SK-N-MC (cell line): ENCODE data around the gene CNIH2.
"Not testable (repeated sequence)": the region's sequence is repeated elsewhere in the genome, so short reads cannot be mapped to it uniquely, and the experiment has no call there.

Experiments
- DNase-seq: peaks from one replicate; pipeline ENCODE4 v3.0.0-alpha.2; 2011; ENCODE audit warnings: low read depth, low spot score
- H3K27ac ChIP-seq: fragments of 200-600 bp; sonication (generic); 2 replicates; pipeline ENCODE4 v1.5.1; 2016; ENCODE audit warnings: mixed run types
- H3K36me3 ChIP-seq: fragments of 200-600 bp; sonication (generic); 2 replicates; pipeline ENCODE4 v1.6.1; 2017; ENCODE audit warnings: antibody characterized with exemption, low read length, mixed read lengths; ENCODE audit not compliant: insufficient read depth
- H3K4me3 ChIP-seq: fragments of 200-600 bp; sonication (generic); 2 replicates; pipeline ENCODE4 v1.5.1; 2016
- H3K9ac ChIP-seq: fragments of 200-600 bp; sonication (generic); 2 replicates; pipeline ENCODE4 v1.8.0; 2017; ENCODE audit warnings: mixed run types, mixed read lengths; ENCODE audit not compliant: insufficient read length
- H3K9me3 ChIP-seq: fragments of 200-600 bp; sonication (generic); 2 replicates; pipeline ENCODE4 v1.6.1; 2017; ENCODE audit warnings: low read depth, mild to moderate bottlenecking, antibody characterized with exemption, low read length, moderate library complexity, mixed read lengths
- EZH2 ChIP-seq: fragments of 200-600 bp; sonication (generic); IDR thresholded peaks from one replicate; pipeline ENCODE4 v1.6.1; 2017; ENCODE audit warnings: antibody characterized with exemption
- FOXP2 ChIP-seq: optimal IDR thresholded peaks from 2 replicates; pipeline ENCODE3; 2011; ENCODE audit warnings: mild to moderate bottlenecking, moderate library complexity; ENCODE audit not compliant: insufficient read depth; ENCODE audit errors: extremely low read length, control extremely low read depth
- POLR2AphosphoS5 ChIP-seq: IDR thresholded peaks from 2 replicates; pipeline ENCODE4 v1.6.1; 2012; ENCODE audit warnings: mild to moderate bottlenecking, low read depth, low read length, borderline replicate concordance

Gene CNIH2

DNA sequence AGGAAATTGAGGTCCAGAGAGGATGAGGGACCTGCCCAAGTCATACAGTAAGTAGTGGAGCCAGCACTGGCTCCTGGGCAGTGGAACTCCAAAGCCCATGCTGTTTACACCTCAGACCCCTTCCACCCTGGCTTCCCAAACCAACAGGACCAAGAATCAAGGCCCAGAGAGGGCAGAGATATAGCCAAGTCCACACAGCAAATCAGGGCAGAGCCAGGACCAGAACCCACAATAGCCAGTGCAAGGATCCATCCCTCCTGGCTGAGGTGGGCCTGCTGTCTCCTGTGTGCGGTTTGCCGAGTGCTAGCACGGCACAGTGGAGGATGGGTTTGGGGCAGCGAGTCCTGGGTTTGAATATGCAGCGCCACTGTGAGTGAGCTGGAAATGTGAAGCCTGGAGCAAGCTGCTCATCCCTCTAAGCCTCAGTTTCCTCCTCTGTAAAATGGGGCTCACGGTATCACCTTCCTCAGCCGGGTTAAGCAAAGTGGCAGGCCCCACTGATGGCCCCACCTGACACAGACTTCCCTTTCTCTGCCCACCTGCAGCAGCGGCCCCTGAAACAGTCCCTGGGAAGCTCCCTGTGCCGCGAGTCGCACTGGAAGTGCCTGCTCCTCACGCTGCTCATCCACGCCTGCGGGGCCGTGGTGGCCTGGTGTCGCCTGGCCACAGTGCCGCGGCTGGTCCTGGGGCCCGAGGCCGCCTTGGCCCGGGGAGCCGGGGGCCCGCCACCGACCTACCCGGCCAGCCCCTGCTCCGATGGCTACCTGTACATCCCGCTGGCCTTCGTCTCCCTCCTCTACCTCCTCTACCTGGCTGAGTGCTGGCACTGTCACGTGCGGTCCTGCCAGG, 16.0 kb downstream of the CNIH2 start:
- H3K4me3 ChIP-seq, result no peak overlapping the region
- TF ChIP-seq POLR2AphosphoS5 (no peak), EZH2 (no peak), FOXP2 (no peak)
- H3K27ac ChIP-seq, result no peak overlapping the region
- H3K36me3 ChIP-seq, result no peaks in the 10 kb centered on the region
- H3K9me3 ChIP-seq, result no peaks in the 10 kb centered on the region
- H3K9ac ChIP-seq, result no peak overlapping the region
- no peak for DNase-seq

DNA sequence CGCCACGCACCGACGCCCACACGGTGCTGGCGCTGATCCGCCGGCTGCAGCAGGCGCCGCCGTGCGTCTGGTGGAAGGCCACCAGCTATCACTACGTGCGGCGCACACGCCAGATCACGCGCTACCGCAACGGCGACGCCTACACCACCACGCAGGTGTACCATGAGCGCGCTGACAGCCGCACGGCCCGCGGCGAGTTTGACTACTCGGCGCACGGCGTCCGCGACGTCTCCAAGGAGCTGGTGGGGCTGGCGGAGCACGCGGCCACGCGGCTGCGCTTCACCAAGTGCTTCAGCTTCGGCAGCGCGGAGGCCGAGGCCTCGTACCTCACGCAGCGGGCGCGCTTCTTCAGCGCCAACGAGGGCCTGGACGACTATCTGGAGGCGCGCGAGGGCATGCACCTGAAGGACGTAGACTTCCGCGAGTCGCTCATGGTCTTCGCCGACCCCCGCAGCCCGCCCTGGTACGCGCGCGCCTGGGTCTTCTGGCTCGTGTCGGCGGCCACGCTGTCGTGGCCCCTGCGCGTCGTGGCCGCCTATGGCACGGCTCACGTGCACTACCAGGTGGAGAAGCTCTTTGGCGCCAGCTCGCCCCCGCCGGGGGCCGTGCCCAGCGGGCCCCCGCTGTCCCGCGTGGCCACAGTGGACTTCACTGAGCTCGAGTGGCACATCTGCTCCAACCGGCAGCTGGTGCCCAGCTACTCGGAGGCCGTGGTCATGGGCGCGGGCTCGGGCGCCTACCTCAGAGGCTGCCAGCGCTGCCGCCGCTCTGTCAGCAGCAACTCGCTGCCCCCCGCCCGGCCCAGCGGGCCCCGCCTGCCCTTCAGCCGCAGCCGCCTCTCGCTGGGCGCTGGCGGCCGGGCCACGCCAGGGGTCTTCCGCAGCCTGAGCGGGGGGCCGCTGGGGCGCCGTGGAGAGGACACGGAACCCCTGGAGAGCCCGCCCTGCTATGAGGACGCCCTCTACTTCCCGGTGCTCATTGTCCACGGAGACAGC, 16.9 kb downstream of the CNIH2 start:
- H3K36me3 ChIP-seq, result no peaks in the 10 kb centered on the region
- DNase-seq, result no peak
- no peak overlapping the region for H3K27ac ChIP-seq
- H3K4me3 ChIP-seq, result no peak overlapping the region
- TF ChIP-seq POLR2AphosphoS5, result no peak
- no peak for TF ChIP-seq FOXP2
- TF ChIP-seq EZH2, result no peak
- H3K9ac ChIP-seq, result no peak overlapping the region
- no peaks in the 10 kb centered on the region for H3K9me3 ChIP-seq

DNA sequence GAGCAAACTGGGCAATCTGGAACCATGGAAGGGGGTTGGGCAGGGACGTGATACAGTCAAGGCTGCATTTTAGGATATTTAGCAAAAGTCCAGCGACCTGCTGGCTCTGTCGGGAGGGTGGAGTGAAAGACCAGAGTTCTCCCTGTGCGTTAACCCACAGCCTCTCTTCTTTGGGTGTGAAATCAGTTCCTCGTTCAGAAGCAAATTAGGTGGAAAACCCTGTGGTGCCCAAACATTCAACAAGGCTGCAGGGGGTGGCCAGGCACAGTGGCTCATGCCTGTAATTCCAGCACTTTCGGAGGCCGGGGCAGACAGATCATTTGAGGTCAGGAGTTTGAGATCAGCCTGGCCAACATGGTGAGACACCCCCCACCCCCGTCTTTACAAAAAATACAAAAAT, 19.6 kb downstream of the CNIH2 start:
- no peaks in the 10 kb centered on the region for H3K36me3 ChIP-seq
- no peaks in the 10 kb centered on the region for H3K9me3 ChIP-seq
- no peak for TF ChIP-seq FOXP2
- no peak for TF ChIP-seq POLR2AphosphoS5
- TF ChIP-seq EZH2, result no peak
- H3K9ac ChIP-seq, result no peak overlapping the region
- H3K27ac ChIP-seq, result no peak overlapping the region
- DNase-seq, result no peak
- H3K4me3 ChIP-seq, result no peak overlapping the region

DNA sequence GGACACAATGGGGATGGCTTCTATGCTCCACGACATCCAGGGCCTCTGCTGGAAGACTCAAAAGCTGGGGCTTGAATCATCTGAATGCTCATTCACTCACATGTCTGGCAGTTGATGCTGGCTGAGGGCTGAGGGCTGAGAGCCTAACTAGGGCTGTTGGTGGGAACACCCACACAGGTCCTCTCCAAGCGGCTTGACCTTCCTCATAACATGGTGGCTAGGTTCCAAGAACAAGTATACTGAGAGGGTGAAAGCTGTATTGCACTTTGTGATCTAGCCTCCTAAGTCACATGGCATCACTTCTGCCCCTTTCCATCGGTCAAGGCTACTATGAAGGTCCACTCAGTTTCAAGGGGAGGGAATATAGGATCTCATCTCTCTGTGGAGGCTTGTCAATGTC, 21.2 kb downstream of the CNIH2 start:
- H3K9me3 ChIP-seq, result no peaks in the 10 kb centered on the region
- TF ChIP-seq FOXP2, result no peak
- TF ChIP-seq EZH2, result no peak
- TF ChIP-seq POLR2AphosphoS5, result no peak
- no peak for DNase-seq
- no peaks in the 10 kb centered on the region for H3K36me3 ChIP-seq
- no peak overlapping the region for H3K4me3 ChIP-seq
- no peak overlapping the region for H3K27ac ChIP-seq
- no peak overlapping the region for H3K9ac ChIP-seq

DNA sequence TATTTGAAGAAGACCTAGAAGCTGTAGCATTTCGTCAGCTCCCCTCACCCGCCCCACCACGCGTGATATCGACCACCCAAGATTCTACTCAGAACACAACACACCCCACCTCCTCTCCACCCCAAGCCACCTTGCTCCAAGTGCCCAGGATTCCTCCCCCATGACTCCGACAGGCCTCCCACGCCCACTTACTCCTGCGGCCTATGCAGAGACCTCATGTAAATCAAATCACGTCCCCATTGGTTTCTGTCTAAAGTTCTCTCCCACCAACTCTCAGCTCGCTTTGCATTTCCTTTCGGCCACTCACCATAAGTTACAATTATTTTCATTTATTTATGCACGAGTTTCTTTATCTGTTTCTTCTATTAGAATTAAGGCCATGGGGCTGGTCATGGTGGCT, 24.7 kb downstream of the CNIH2 start:
- TF ChIP-seq EZH2, result no peak
- no peak for TF ChIP-seq FOXP2
- TF ChIP-seq POLR2AphosphoS5, result no peak
- Histone ChIP-seq H3K9ac (no peak overlapping the region), H3K9me3 (no peaks in the 10 kb centered on the region), H3K4me3 (no peak overlapping the region), H3K27ac (no peak overlapping the region), H3K36me3 (no peaks in the 10 kb centered on the region)
- DNase-seq, result no peak

DNA sequence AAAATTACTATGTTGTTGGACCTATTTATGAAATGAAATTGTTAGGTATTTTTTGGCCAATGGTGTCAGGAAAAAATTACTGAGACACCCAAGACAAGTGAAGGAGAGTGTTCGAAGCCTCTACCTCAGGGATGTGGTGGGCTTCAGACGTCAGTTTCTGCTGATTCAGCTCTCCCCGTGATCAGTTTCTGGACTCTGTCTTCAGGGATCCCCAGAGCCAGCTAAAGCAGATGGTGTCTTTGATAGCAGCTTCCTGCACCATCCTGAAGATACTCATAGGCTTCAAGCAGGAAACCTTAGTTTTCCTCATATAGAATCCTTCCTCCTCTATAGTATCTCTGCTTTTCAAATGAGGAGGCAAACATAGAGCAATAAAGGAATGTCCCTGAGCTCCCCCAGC, 31.5 kb downstream of the CNIH2 start:
- Histone ChIP-seq H3K36me3 (no peaks in the 10 kb centered on the region), H3K9me3 (no peaks in the 10 kb centered on the region), H3K4me3 (no peak overlapping the region), H3K27ac (no peak overlapping the region), H3K9ac (no peak overlapping the region)
- no peak for TF ChIP-seq FOXP2
- TF ChIP-seq POLR2AphosphoS5, result no peak
- TF ChIP-seq EZH2, result no peak
- DNase-seq, result no peak

DNA sequence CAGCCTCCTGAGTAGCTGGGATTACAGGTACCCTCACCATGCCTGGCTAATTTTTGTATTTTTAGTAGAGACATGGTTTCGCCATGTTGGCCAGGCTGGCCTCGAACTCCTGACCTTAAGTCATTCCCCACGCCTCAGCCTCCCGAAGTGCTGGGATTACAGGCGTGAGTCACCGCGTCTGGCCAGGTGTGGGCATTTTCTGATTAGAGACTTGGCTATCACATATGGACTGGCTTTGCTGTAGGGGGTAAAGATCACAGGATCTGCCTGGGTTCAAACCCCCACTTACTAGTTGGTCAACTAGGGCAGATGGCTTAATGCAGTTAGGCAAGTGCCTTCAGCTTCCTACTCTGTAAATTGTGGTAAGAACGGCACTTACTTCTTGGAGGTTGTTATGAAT, 32.3 kb downstream of the CNIH2 start:
- H3K9me3 ChIP-seq, result no peaks in the 10 kb centered on the region
- DNase-seq, result no peak
- H3K9ac ChIP-seq, result no peak overlapping the region
- no peak overlapping the region for H3K27ac ChIP-seq
- TF ChIP-seq EZH2, result no peak
- no peaks in the 10 kb centered on the region for H3K36me3 ChIP-seq
- H3K4me3 ChIP-seq, result no peak overlapping the region

DNA sequence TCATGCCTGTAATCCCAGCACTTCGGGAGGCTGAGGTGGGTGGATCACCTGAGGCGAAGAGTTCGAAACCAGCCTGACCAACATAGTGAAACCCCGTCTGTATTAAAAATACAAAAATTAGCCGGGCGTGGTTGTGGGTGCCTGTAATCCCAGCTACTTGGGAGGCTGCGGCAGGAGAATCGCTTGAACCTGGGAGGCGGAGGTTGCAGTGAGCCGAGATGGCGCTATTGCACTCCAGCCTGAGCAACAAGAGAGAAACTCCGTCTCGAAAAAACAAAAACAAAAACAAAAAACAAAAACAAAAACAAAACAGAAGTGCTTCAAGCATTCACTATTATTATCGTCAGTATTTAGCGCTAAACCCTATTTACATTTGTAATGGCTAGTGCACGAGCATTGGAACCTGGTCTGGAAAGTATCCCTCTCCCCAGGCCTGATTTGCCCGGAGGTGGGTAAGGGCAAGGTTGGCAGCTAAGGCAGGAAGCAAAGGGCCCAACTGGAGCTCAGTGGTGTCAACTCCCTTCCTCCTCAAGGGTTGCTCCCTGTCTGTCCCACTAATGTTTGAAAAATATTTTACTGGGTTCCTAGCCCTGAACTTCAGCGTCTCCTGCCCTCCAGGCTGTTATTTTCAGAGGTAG, 32.9 kb downstream of the CNIH2 start:
- not testable (repeated sequence) for H3K4me3 ChIP-seq, H3K36me3 ChIP-seq, H3K27ac ChIP-seq, DNase-seq, H3K9me3 ChIP-seq, H3K9ac ChIP-seq
